Mesothelial cell of epicardium (in vitro differentiated cells): ENCODE results near the gene POGK. TPM values are rescaled to one million over a fixed set of nuclear protein-coding genes. Genes with fewer than 3 reads are reported as not detected.
A peak's percentile ranks its signal among the peaks of the same experiment; 100 is the strongest.

ENCODE experiments used
- DNase-seq, 2 experiments: peaks; one replicate each; pipeline ENCODE4 v3.0.0; 2021; ENCODE audit warnings: low spot score in 2 of 2; ENCODE audit not compliant: unreplicated experiment in 2 of 2
- H3K27ac Mint-ChIP-seq: 2 replicates; pipeline ENCODE4 v1.8.0; 2021; ENCODE audit warnings: mixed read lengths
- H3K27me3 Mint-ChIP-seq: 2 replicates; pipeline ENCODE4 v1.8.0; 2021; ENCODE audit warnings: low read depth, mixed read lengths
- H3K36me3 Mint-ChIP-seq: 2 replicates; pipeline ENCODE4 v1.8.0; 2021; ENCODE audit warnings: mixed read lengths
- H3K4me1 Mint-ChIP-seq: 2 replicates; pipeline ENCODE4 v1.8.0; 2021; ENCODE audit warnings: mixed read lengths
- H3K4me3 Mint-ChIP-seq: 2 replicates; pipeline ENCODE4 v1.8.0; 2021; ENCODE audit warnings: mild to moderate bottlenecking, moderate library complexity, mixed read lengths
- H3K9me3 Mint-ChIP-seq: 2 replicates; pipeline ENCODE4 v1.8.0; 2021; ENCODE audit warnings: mixed read lengths
- CTCF ChIP-seq: fragments of 200-600 bp; sonication (generic); IDR thresholded peaks from one replicate; pipeline ENCODE4 v1.5.0; 2021; ENCODE audit warnings: antibody characterized with exemption; ENCODE audit not compliant: unreplicated experiment
- total RNA-seq: library from RNA; stranded (reverse); gene quantifications from 3 replicates; pipeline ENCODE4 v1.2.1, GENCODE V29; 2021

The POGK gene
- total RNA-seq, 1 donor from 2014 or later: 42.1 TPM

- no peaks in the 10 kb centered on the region for H3K36me3 Mint-ChIP-seq
- no peak overlapping the region for H3K4me3 Mint-ChIP-seq
- no peak for DNase-seq
- H3K27ac Mint-ChIP-seq: no peak overlapping the region
- peaks cover 44% of the 10 kb centered on the region for H3K27me3 Mint-ChIP-seq
- peaks cover 10% of the 10 kb centered on the region for H3K9me3 Mint-ChIP-seq
- TF ChIP-seq CTCF: no peak
- H3K4me1 Mint-ChIP-seq: peaks cover under 1% of the 10 kb centered on the region
Measured at GRCh38 chr1:166895766-166896165, 56.5 kb downstream of the POGK start.

- Mint-ChIP-seq H3K36me3 (no peaks in the 10 kb centered on the region), H3K27ac (no peak overlapping the region)
- no peak for TF ChIP-seq CTCF
Measured at GRCh38 chr1:166899769-166900168, 60.5 kb downstream of the POGK start.

GRCh38 chr1:166900987-166901386 lies 61.7 kb downstream of the POGK start:
- Mint-ChIP-seq H3K36me3 (no peaks in the 10 kb centered on the region), H3K27me3 (peaks cover 5% of the 10 kb centered on the region), H3K4me1 (peaks cover 24% of the 10 kb centered on the region), H3K4me3 (no peak overlapping the region), H3K9me3 (peaks cover 10% of the 10 kb centered on the region), H3K27ac (no peak overlapping the region)
- DNase-seq: no peak
- TF ChIP-seq CTCF: no peak

More at GRCh38 chr1:166899769-166900168, 60.5 kb downstream of the POGK start:
- peaks cover 10% of the 10 kb centered on the region for H3K9me3 Mint-ChIP-seq
- no peak overlapping the region for H3K4me3 Mint-ChIP-seq
- no peak for DNase-seq
- H3K27me3 Mint-ChIP-seq: peaks cover 13% of the 10 kb centered on the region
- peaks cover 13% of the 10 kb centered on the region for H3K4me1 Mint-ChIP-seq

GRCh38 chr1:166902279-166902678 lies 63.0 kb downstream of the POGK start:
- H3K36me3 Mint-ChIP-seq: no peaks in the 10 kb centered on the region
- TF ChIP-seq CTCF: no peak
- peaks cover 34% of the 10 kb centered on the region for H3K4me1 Mint-ChIP-seq
- H3K27me3 Mint-ChIP-seq: no peaks in the 10 kb centered on the region
- DNase-seq: no peak
- H3K9me3 Mint-ChIP-seq: peaks cover 5% of the 10 kb centered on the region
- no peak overlapping the region for H3K4me3 Mint-ChIP-seq
- no peak overlapping the region for H3K27ac Mint-ChIP-seq

GRCh38 chr1:166903232-166903631 lies 64.0 kb downstream of the POGK start:
- DNase-seq: no peak
- Mint-ChIP-seq H3K4me3 (no peak overlapping the region), H3K9me3 (no peaks in the 10 kb centered on the region), H3K4me1 (peaks cover 34% of the 10 kb centered on the region), H3K36me3 (no peaks in the 10 kb centered on the region), H3K27me3 (peaks cover 2% of the 10 kb centered on the region), H3K27ac (no peak overlapping the region)
- no peak for TF ChIP-seq CTCF

- Mint-ChIP-seq H3K4me3 (no peak overlapping the region), H3K9me3 (no peaks in the 10 kb centered on the region), H3K4me1 (peaks cover 34% of the 10 kb centered on the region), H3K27me3 (peaks cover 8% of the 10 kb centered on the region), H3K27ac (peak overlapping the region; percentile 39), H3K36me3 (no peaks in the 10 kb centered on the region)
- no peak for TF ChIP-seq CTCF
- DNase-seq: no peak
Measured at GRCh38 chr1:166905136-166905535, 65.9 kb downstream of the POGK start.
